Hepatocyte (in vitro differentiated cells): ENCODE data around the gene SLC10A2. TPM values are rescaled to one million over a fixed set of nuclear protein-coding genes. Genes with fewer than 3 reads are reported as not detected.

Experiments used
- DNase-seq: peaks from one replicate; pipeline ENCODE4 v3.0.0-alpha.2; 2016; ENCODE audit warnings: low spot score
- H2AFZ ChIP-seq: fragments of 200-600 bp; sonication (generic); 2 replicates; pipeline ENCODE4 v1.6.0; 2016; ENCODE audit warnings: antibody characterized with exemption, mild to moderate bottlenecking
- H3K27ac ChIP-seq: fragments of 200-600 bp; sonication (generic); 2 replicates; pipeline ENCODE4 v1.5.1; 2016; ENCODE audit warnings: mild to moderate bottlenecking
- H3K27me3 ChIP-seq: fragments of 200-600 bp; sonication (generic); 2 replicates; pipeline ENCODE4 v1.6.1; 2016
- H3K36me3 ChIP-seq: fragments of 200-600 bp; sonication (generic); replicated peaks from 2 replicates; pipeline ENCODE4 v1.5.1; 2016; ENCODE audit warnings: low read depth; ENCODE audit not compliant: insufficient read depth
- H3K4me1 ChIP-seq: fragments of 200-600 bp; sonication (generic); 2 replicates; pipeline ENCODE4 v1.5.1; 2016; ENCODE audit warnings: mild to moderate bottlenecking, moderate library complexity; ENCODE audit not compliant: insufficient read depth
- H3K4me2 ChIP-seq: fragments of 200-600 bp; sonication (generic); 2 replicates; pipeline ENCODE4 v1.6.0; 2016
- H3K4me3 ChIP-seq: fragments of 200-600 bp; sonication (generic); 2 replicates; pipeline ENCODE4 v1.5.1; 2016; ENCODE audit warnings: mild to moderate bottlenecking
- H3K79me2 ChIP-seq: fragments of 200-600 bp; sonication (generic); 2 replicates; pipeline ENCODE4 v1.6.0; 2017; ENCODE audit warnings: mild to moderate bottlenecking
- H3K9me2 ChIP-seq: fragments of 200-600 bp; sonication (generic); replicated peaks from 2 replicates; pipeline ENCODE4 v1.6.0; 2017; ENCODE audit warnings: mild to moderate bottlenecking; ENCODE audit not compliant: insufficient read depth
- H3K9me3 ChIP-seq: fragments of 200-600 bp; sonication (generic); 2 replicates; pipeline ENCODE4 v1.5.1; 2016; ENCODE audit warnings: low read depth, mild to moderate bottlenecking
- H4K20me1 ChIP-seq: fragments of 200-600 bp; sonication (generic); 2 replicates; pipeline ENCODE4 v1.6.0; 2016; ENCODE audit warnings: mild to moderate bottlenecking; ENCODE audit not compliant: insufficient read depth, poor library complexity, severe bottlenecking
- CTCF ChIP-seq: fragments of 200-600 bp; sonication (generic); IDR thresholded peaks from 2 replicates; pipeline ENCODE4 v1.5.1; 2016; ENCODE audit warnings: antibody characterized with exemption, mild to moderate bottlenecking; ENCODE audit not compliant: poor library complexity
- EZH2 ChIP-seq: fragments of 200-600 bp; sonication (generic); IDR thresholded peaks from 2 replicates; pipeline ENCODE4 v1.6.1; 2016; ENCODE audit warnings: antibody characterized with exemption, mild to moderate bottlenecking, borderline replicate concordance
- EZH2phosphoT487 ChIP-seq: fragments of 200-600 bp; sonication (generic); IDR thresholded peaks from one replicate; pipeline ENCODE4 v1.6.1; 2018; ENCODE audit warnings: antibody characterized with exemption, mild to moderate bottlenecking, low read depth, moderate library complexity; ENCODE audit not compliant: unreplicated experiment, severe bottlenecking
- WGBS: methylation state at CpG from one replicate; pipeline ENCODE4 v1.1.6; 2016; ENCODE audit warnings: low lambda C conversion rate; ENCODE audit errors: missing lambda C conversion rate; 5-methylcytosine and 5-hydroxymethylcytosine counted together
- polyA plus RNA-seq: library from polyadenylated mRNA; unstranded; fragments of >200 nt; fragmentation: Nextera tagmentation; extraction: Ambion mirVana; gene quantifications from 2 replicates; pipeline ENCODE4 v1.2.1, GENCODE V29; 2016
- total RNA-seq: library from RNA; depleted of rRNA; stranded (reverse); fragments of >200 nt; gene quantifications from 2 replicates; pipeline ENCODE4 v1.2.3, GENCODE V29; 2014

SLC10A2 gene
- total and polyA plus RNA-seq, 2 experiments from 2014 or later, result 0.63 to 1.8 TPM

DNA sequence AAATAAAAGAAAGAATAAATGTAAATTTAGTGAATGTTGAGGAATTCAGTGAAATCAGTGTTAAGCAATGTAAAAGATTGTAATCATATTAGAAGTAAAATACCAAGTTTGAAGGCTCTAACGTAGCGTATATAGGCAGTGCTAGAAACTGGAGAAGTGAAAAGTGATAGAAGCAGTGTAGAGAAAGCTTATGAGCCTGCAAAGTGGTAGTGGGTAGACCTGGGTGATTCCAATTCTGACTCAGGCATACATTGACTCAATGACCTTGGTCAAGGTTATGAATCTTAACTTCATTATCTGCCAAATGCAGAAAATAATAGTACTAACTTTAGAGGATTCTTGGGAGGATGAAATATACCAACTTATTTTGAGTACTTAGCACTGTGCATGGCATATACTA is 4.1 kb downstream of the SLC10A2 start:
- 92% methylated on average over 2 of the region's 2 CpGs for WGBS
- H3K4me2 ChIP-seq, result no peak overlapping the region
- no peak for TF ChIP-seq EZH2phosphoT487
- no peak for TF ChIP-seq CTCF
- TF ChIP-seq EZH2, result no peak
- peaks cover 7% of the 10 kb centered on the region for H3K4me1 ChIP-seq
- no peak overlapping the region for H3K4me3 ChIP-seq
- H3K27me3 ChIP-seq, result no peaks in the 10 kb centered on the region
- no peaks in the 10 kb centered on the region for H3K9me3 ChIP-seq
- no peaks in the 10 kb centered on the region for H3K36me3 ChIP-seq
- no peak overlapping the region for H2AFZ ChIP-seq
- H3K79me2 ChIP-seq, result no peaks in the 10 kb centered on the region
- no peaks in the 10 kb centered on the region for H4K20me1 ChIP-seq
- H3K9me2 ChIP-seq, result no peaks in the 10 kb centered on the region
- no peak overlapping the region for H3K27ac ChIP-seq
- DNase-seq, result no peak

- H3K4me1 ChIP-seq, result peaks cover 6% of the 10 kb centered on the region
- H3K9me2 ChIP-seq, result no peaks in the 10 kb centered on the region
- H3K9me3 ChIP-seq, result no peaks in the 10 kb centered on the region
- no peaks in the 10 kb centered on the region for H3K27me3 ChIP-seq
- DNase-seq, result no peak
- H3K4me3 ChIP-seq, result no peak overlapping the region
- WGBS, result 86% methylated on average over 2 of the region's 2 CpGs
- H4K20me1 ChIP-seq, result no peaks in the 10 kb centered on the region
- H3K36me3 ChIP-seq, result no peaks in the 10 kb centered on the region
- no peak overlapping the region for H2AFZ ChIP-seq
- no peak overlapping the region for H3K4me2 ChIP-seq
- TF ChIP-seq EZH2phosphoT487 (no peak), EZH2 (no peak), CTCF (no peak)
- H3K27ac ChIP-seq, result no peak overlapping the region
- no peaks in the 10 kb centered on the region for H3K79me2 ChIP-seq
These were observed 10.2 kb downstream of the SLC10A2 start for GRCh38 chr13:103056008-103056407.

DNA sequence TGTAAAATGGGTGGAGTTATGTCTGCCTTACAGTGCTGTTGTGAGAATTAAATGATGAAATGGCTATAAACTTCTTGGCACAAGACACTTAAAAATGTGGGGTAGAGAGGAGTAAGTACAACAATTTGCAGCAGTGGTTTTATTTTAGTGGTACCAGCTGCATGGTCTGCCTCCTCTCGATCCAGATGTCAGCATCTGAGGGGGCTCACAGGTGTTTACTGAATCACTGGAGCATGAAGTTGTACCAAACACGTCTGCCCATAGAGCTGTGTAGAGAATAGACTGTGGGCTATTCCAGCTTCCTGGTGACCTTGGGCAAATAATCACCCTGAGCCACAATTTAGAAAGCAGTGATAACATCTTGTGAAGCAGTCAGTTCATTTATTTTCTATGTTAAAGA is 11.1 kb downstream of the SLC10A2 start:
- Histone ChIP-seq H3K4me1 (peaks cover 6% of the 10 kb centered on the region), H3K4me3 (no peak overlapping the region), H3K27me3 (no peaks in the 10 kb centered on the region), H4K20me1 (no peaks in the 10 kb centered on the region), H3K27ac (peak overlapping the region; percentile 1), H3K36me3 (no peaks in the 10 kb centered on the region), H2AFZ (no peak overlapping the region), H3K9me2 (no peaks in the 10 kb centered on the region), H3K79me2 (no peaks in the 10 kb centered on the region), H3K4me2 (no peak overlapping the region), H3K9me3 (no peaks in the 10 kb centered on the region)
- 60% methylated on average over 2 of the region's 2 CpGs for WGBS
- no peak for DNase-seq
- TF ChIP-seq EZH2phosphoT487 (no peak), CTCF (no peak), EZH2 (no peak)

DNA sequence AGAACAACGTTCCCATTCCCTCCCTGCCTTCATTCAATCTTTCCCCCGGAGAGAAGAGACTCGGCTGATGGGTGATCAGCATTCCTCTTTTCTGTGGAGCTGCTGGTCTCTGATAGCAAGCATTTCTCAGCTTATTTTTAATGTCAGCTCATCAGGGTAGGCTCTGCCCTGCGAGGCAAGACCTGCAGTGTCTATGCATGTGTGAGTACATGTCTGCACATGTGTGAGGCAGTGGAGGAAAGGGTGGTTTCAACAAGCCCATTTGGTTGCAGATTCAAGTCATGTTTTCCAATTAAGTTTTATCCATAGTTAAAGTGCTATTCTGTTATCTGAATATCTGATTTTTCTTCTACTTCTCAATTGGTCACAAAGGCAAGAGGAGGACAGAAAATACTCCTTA is 19.5 kb downstream of the SLC10A2 start:
- Histone ChIP-seq H3K36me3 (no peaks in the 10 kb centered on the region), H3K27ac (no peak overlapping the region), H3K4me1 (no peaks in the 10 kb centered on the region), H3K9me2 (no peaks in the 10 kb centered on the region), H3K79me2 (no peaks in the 10 kb centered on the region), H2AFZ (no peak overlapping the region), H3K4me3 (no peak overlapping the region), H3K4me2 (no peak overlapping the region), H4K20me1 (no peaks in the 10 kb centered on the region), H3K27me3 (no peaks in the 10 kb centered on the region), H3K9me3 (no peaks in the 10 kb centered on the region)
- no peak for TF ChIP-seq EZH2phosphoT487
- no peak for TF ChIP-seq EZH2
- TF ChIP-seq CTCF, result no peak
- WGBS, result 90% methylated on average over 4 of the region's 4 CpGs
- no peak for DNase-seq
